ENCODE data around the gene LRIT3.

Gene LRIT3

DNA sequence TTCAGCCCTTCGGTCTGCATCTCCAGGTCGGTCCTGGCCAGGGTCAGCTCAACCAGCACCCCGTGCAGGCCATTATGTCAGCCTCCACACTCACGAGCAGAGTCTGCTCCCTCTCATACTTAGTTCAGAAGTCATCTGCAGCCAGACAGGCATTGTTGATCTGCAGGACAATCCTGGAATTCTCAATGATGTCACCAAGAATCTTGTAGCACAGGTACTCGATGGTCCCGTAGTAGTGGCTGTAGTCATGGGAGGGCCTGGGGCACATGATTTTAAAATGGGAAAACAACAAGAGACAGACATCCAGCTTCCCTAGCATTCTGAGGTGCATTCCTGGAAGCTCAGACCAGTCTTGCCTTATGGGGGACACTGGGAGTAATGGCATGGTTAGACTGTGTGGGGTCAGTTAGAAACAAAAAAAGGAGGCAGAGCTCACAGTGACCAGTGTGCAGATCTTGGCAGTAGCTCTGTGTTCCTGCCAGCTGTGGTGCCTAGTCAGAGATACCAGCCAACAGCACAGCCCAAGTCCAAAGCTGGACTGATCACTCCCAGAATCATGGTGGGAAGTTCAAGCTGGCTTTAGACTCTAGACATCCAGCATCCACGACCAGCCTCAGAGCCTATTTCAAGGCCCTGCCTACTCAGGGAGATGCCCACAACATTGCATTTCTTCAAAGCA is 31.9 kb downstream of the LRIT3 start:
- no peak overlapping the region for H3K4me3 ChIP-seq (ENCODE audit: low read length)
- no peak for DNase-seq (ENCODE audit: low read depth, low spot score)

DNA sequence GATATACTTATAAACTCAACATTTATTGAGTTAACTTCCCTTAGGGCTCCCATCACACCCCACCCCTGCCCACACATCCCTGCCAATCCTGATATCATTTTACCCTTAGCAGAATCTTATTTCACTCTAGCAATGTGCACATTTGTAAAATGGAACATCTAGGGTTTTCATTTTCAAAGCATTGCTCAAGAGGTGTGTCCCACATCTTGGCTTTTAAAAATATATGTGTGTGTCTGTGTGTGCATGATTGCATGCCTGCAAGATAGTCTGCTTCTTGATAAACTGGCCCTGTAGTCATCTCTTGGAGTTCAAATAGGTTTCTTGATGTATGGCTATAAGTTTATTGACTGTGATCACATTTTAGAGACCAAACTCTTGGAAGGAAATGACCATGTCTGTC is 38.4 kb downstream of the LRIT3 start:
- H3K4me3 ChIP-seq (ENCODE audit: low read length), result no peak overlapping the region
- no peak for DNase-seq (ENCODE audit: low read depth, low spot score)

DNA sequence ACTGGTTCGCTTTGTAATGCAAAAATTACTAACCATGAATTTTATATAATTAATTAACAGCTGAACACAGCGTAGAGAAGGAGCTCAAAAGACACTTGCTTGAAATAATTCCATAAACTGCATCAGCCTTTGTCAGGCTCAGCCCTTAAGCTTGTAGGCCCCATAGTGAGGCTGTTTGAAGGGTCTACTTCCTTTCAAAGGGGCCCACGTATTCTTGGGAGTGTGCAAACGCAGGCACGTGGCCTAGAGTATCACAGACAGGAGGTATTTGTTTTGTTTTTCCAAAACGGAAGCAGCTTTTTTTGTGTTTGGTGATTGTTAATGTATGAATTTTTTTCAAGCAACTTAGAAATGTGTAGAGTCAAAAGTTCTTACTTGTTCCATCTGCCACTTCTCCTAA is 39.2 kb downstream of the LRIT3 start:
- peak; percentile 7 for DNase-seq (ENCODE audit: low read depth, low spot score)
- H3K4me3 ChIP-seq (ENCODE audit: low read length), result no peak overlapping the region

DNA sequence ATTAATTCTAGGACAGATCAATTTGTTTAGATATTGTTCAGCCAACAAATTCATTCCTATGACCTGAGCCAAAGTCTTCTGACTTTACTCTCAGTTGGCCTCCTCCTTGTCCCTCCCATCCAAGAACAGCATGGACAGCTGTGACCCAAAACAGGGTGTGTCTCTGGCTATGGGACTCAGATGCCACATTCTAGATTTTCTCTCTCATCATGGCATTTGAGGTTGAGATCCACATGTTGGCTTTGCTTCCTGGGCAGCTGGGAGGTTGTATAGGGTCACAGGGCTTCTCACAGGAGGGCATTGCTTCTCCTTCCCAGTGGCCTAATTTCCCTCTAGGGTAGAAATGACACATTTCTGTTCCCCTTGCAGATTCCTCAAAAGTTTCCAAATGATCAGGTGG is 42.2 kb downstream of the LRIT3 start:
- H3K4me3 ChIP-seq (ENCODE audit: low read length), result no peak overlapping the region
- DNase-seq (ENCODE audit: low read depth, low spot score), result no peak

DNA sequence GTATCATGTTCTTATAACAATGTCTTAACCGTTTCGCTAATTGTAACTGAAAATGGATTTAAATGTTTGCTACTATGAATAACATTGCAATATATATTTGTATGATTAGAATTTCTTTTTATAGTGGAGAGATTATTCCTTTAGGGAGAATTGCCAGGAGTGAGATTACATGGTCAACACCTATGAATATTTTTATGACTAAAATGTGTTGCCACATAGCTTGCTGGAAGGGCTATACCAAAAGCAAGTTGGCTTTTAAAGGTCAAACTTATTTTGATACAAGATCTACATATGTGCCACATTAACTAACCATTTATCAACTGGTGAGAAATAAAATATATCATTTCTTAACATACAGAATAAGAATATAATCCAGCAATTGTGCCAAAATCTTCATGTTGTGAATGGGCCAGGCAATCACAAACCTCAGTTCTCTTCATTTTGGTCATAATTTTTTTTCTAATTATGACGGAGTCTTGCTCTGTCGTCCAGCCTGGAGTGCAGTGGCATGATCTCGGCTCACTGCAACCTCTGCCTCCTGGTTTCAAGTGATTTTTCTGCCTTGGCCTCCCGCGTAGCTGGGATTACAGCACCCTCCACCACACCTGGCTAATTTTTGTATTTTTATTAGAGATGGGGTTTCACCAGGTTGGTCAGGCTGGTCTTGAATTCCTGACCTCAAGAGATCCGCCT is 54.8 kb downstream of the LRIT3 start:
- no peak overlapping the region for H3K4me3 ChIP-seq (ENCODE audit: low read length)
- no peak for DNase-seq (ENCODE audit: low read depth, low spot score)

DNA sequence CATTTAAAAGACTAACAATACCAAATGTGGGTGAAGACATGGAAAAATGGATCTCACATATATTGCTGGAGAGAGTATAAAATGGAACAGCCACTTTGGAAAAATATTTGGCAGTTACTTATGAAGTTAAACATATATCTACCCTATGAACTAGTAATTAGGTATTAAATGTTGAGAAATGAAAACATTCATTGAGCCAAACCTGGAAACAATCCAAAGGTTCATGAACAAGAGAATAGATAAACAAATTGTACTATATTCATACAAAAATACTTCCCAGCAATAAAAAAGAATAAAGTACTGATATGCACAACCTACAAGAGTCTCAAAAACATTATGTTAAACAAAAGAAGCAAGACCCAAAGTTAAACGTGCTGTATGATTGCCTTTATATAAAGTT is 60.8 kb downstream of the LRIT3 start:
- no peak overlapping the region for H3K4me3 ChIP-seq (ENCODE audit: low read length)
- DNase-seq (ENCODE audit: low read depth, low spot score), result no peak

DNA sequence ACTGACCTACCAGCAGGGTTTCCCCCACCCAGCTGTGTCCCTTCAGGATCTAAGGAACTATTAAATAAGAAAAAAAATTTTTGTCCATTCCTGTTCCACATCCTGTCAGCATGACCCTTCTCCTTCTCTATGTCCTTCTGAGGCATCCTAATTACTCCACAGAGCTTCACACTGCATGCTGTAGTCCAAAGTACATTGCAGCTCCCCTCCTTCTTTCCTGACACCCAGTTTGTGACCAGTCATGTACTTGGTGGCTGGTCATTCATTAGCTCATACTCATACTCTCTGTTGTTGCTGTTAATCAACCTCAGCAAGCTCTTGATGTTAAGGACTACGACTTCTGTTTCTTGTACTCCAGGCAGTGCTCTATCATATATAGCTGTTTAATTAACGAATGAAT is 62.3 kb downstream of the LRIT3 start:
- no peak for DNase-seq (ENCODE audit: low read depth, low spot score)

DNA sequence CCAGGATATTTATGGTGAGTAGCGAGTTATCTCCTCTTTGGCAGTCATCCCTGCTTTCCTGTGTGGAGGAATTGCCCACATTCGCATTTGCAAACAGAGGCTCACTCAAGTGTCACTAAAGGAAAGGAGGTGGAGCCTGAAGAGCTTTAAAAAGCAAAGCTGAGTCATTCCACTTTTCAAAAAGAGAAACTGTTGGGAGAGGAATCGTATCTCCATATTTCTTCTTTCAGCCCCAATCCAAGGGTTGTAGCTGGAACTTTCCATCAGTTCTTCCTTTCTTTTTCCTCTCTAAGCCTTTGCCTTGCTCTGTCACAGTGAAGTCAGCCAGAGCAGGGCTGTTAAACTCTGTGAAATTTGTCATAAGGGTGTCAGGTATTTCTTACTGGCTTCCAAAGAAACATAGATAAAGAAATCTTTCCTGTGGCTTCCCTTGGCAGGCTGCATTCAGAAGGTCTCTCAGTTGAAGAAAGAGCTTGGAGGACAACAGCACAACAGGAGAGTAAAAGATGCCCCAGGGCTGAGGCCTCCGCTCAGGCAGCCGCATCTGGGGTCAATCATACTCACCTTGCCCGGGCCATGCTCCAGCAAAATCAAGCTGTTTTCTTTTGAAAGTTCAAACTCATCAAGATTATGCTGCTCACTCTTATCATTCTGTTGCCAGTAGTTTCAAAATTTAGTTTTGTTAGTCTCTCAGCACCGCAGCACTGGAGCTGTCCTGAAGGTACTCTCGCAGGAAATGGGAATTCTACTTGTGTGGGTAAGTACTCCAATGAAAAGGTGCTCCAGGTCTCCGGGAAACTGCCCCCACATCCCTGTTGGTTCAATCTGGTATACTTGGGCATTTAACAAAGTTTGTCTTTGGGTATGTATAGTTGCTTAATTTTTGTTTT is 65.0 kb downstream of the LRIT3 start, which contains the start of gene EGF:
EGF (plus strand) TSS at position 178 of the 890 bp plus-strand sequence; CDS start at position 631, 453 bp downstream.
- no peak for DNase-seq (ENCODE audit: low read depth, low spot score)
- no peak within 1 kb of the TSS for H3K4me3 ChIP-seq (ENCODE audit: low read length)

More for the DNA sequence above, 62.3 kb downstream of the LRIT3 start:
- H3K4me3 ChIP-seq (ENCODE audit: low read length), result no peak overlapping the region

DNA sequence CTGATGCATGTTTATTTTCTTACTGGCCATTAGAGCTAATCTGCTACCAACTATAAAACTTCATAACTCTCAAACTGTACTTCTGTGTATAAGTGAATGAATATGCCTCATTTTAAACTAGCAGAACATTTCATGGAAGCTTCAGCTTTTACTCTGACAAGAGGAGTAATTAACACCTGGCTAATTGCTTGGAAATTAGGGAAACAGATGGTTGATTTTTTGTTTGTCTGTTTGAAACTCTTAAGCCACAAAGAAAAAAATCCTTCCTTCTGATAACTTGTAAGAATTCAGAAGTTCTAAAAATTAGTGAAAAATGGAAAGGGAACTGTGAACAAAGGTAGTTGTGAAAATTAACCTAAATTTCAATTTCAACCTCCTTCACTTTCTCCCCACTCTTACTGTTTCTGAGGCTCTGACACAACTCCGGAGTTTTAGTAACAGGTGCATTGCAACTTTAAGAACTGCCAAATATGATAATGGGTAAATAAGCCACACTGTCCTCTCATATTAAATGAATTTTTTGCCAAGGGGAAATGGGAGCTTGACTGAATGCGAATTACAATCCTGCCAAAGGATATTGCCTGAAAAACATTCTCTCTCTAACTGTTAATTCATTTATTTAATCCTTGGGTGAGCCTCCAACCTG is 65.8 kb downstream of the LRIT3 start:
- H3K4me3 ChIP-seq (ENCODE audit: low read length), result no peak overlapping the region
- DNase-seq (ENCODE audit: low read depth, low spot score), result no peak

DNA sequence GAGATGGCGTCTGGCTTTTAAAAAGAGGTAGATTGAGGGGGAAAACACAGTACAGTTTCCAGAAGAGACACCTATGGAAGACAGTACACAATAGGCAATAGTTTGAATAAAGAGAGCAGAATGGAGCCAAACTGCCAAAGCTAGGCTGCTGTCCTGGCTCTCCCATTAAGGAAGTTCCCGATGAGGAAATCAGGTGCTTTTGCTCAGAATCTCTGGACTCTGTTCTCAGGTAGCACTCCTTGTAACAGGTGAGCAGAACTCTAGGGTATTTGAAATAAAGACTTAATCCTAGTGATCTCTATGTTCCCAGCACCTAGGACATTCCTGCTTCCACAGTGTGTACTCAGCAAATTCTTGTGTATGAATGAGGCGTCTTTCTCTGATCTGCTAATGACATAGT is 66.4 kb downstream of the LRIT3 start:
- DNase-seq (ENCODE audit: low read depth, low spot score), result no peak
- no peak overlapping the region for H3K4me3 ChIP-seq (ENCODE audit: low read length)

DNA sequence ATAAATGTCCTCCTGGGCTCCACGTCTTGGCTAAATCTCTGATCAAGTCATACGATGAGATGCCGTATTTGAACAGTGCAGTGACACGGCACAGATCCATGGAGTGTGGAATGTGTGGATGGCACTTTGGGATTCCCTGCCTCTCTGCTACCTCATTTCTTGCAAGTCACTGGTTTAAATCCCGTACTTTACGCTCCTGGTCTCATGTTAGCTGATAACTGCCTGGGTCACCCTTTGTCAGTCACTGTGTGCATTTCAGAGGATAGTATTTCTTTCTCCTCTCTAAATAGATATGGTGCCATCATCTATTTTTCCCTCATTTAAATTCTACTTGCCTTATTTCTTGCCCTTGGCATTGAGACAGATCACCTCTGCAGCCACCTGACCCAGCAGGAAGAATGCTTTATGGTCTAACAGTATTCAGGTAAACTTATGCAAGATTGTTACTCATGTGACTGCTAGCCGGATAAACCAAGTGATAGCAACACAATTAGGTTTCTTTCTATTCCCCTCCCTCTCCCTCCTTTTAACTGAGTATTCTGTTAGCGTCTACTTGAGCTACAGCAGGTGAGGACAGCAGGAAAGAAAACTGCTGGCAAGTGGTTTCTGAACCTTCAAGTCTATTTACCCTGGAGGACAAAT is 67.6 kb downstream of the LRIT3 start:
- DNase-seq (ENCODE audit: low read depth, low spot score), result no peak
- no peak overlapping the region for H3K4me3 ChIP-seq (ENCODE audit: low read length)

DNA sequence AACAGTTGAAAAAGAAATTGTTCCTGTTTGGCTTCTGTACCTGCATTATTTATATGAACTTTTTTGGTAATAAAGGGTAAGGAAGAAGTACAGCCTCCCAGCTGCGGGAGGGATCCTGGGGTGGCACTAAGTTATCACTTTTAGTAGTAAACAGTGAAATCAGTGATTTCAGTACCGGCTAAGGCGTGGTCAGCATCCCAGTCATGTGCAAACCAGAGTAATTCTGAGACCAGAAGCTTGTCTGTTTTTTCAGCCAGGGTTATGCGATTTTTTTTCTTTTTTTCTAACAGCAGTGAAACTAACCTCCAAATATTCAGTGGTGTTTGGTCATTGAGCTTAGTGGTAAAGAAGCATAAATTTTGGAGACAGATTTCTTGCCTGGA is 68.1 kb downstream of the LRIT3 start:
- DNase-seq (ENCODE audit: low read depth, low spot score), result no peak
- no peak overlapping the region for H3K4me3 ChIP-seq (ENCODE audit: low read length)

DNA sequence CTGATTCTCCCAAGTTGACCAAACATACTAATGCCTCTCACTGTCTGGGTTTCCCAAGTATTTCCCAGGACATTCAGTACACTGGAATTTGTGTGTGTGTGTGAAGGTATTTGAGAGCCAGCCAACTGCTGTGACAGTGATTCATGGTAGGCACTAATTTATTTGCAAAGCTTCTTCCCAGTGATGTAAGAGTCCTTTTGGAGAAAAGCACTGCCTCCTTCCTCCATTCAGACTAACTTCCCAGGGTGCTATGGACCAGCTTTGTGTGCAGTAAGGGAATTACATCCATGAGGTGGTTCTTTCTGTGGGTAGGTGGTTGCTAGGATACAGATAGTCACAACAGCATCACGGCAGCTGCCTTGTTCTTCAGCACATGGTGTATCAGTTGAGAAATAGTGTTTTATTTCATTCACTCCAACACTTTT is 73.5 kb downstream of the LRIT3 start:
- H3K4me3 ChIP-seq (ENCODE audit: low read length), result no peak overlapping the region
- DNase-seq (ENCODE audit: low read depth, low spot score), result no peak

Data from Jurkat, Clone E6-1 (cell line).